ACHN (cell line): ENCODE results near the gene PICK1.
A peak's percentile ranks its signal among the peaks of the same experiment; 100 is the strongest.
"Not testable (repeated sequence)": the region's sequence is repeated elsewhere in the genome, so short reads cannot be mapped to it uniquely, and the experiment has no call there.

Experiments
- DNase-seq: peaks from one replicate; pipeline ENCODE4 v3.0.0-alpha.2; 2015
- in situ Hi-C: cut with HindIII; loops from 2 replicates; pipeline ENCODE4 v1.10.0; 2017; ENCODE audit warnings: low sequenced_read_pairs, low pct_ligation_motif_present, low pct_unique_long_range_greater_than_20kb

The PICK1 gene

GRCh38 chr22:38107692-38108515 lies 50.7 kb downstream of the PICK1 start:
- in situ Hi-C loops = no loop called here
- DNase-seq = no peak

GRCh38 chr22:38108561-38109319 lies 51.5 kb downstream of the PICK1 start:
- in situ Hi-C loops = no loop called here
- no peak for DNase-seq

GRCh38 chr22:38109371-38110001 lies 52.3 kb downstream of the PICK1 start:
- in situ Hi-C loops = no loop called here
- peak; percentile 9 for DNase-seq

- in situ Hi-C loops = no loop called here
Observed at GRCh38 chr22:38110008-38110862, 53.0 kb downstream of the PICK1 start, which contains the start of gene BAIAP2L2. Gene BAIAP2L2 (minus strand): TSS chr22:38110684. CDS start chr22:38110525, 159 bp downstream.

GRCh38 chr22:38110863-38111852 lies 54.0 kb downstream of the PICK1 start:
- in situ Hi-C loops = no loop called here
- peak; percentile 81 for DNase-seq

More at GRCh38 chr22:38110008-38110862, 53.0 kb downstream of the PICK1 start, which contains the start of gene BAIAP2L2:
- DNase-seq = peak; percentile 87

- DNase-seq = no peak
- in situ Hi-C loops = no loop called here
Observed at GRCh38 chr22:38111925-38112355, 54.7 kb downstream of the PICK1 start.

- in situ Hi-C loops = no loop called here
- no peak for DNase-seq
Observed at GRCh38 chr22:38112381-38112780, 55.2 kb downstream of the PICK1 start.

GRCh38 chr22:38114484-38115398 lies 57.5 kb downstream of the PICK1 start:
- in situ Hi-C loops = no loop called here
- peak; percentile 68 for DNase-seq

- in situ Hi-C loops = no loop called here
- DNase-seq = no peak
Observed at GRCh38 chr22:38115423-38116205, 58.4 kb downstream of the PICK1 start.

- DNase-seq, in situ Hi-C loops: not testable (repeated sequence)
Observed at GRCh38 chr22:38117556-38117955, 60.4 kb downstream of the PICK1 start.

- in situ Hi-C loops = no loop called here
- DNase-seq = no peak
Observed at GRCh38 chr22:38118182-38118581, 61.0 kb downstream of the PICK1 start.

GRCh38 chr22:38118747-38119146 lies 61.5 kb downstream of the PICK1 start:
- DNase-seq, in situ Hi-C loops: not testable (repeated sequence)

GRCh38 chr22:38120359-38121110 lies 63.3 kb downstream of the PICK1 start:
- DNase-seq = no peak
- in situ Hi-C loops = no loop called here

GRCh38 chr22:38122616-38123015 lies 65.4 kb downstream of the PICK1 start:
- DNase-seq = no peak
- in situ Hi-C loops = no loop called here
